HepG2 (cell line): ENCODE measurements around the gene TALDO1. TPM values are rescaled to one million over a fixed set of nuclear protein-coding genes. Genes with fewer than 3 reads are reported as not detected.

ENCODE experiments used
- ATF7-NPFF ChIP-seq: sonication (generic); formaldehyde crosslinking; IDR thresholded peaks from 2 replicates; pipeline ENCODE4 v1.8.1; 2023; ENCODE audit warnings: mild to moderate bottlenecking, low read depth, missing genetic modification reagents, moderate library complexity
- BRCA1 ChIP-seq: sonication (generic); formaldehyde crosslinking; IDR thresholded peaks from 2 replicates; pipeline ENCODE4 v1.4.0; 2020; ENCODE audit warnings: missing genetic modification reagents
- CBX1 ChIP-seq: IDR thresholded peaks from one replicate; pipeline ENCODE4 v1.6.1; 2016; ENCODE audit warnings: antibody characterized with exemption, low read depth
- CHCHD3 ChIP-seq: sonication (generic); formaldehyde crosslinking; IDR thresholded peaks from 2 replicates; pipeline ENCODE4 v1.8.0; 2022; ENCODE audit warnings: mild to moderate bottlenecking, missing genetic modification reagents, moderate library complexity
- ELK4 ChIP-seq: sonication (generic); formaldehyde crosslinking; IDR thresholded peaks from 2 replicates; pipeline ENCODE4 v1.9.0; 2021; ENCODE audit warnings: missing genetic modification reagents, borderline replicate concordance
- FOXC1 ChIP-seq: sonication (generic); formaldehyde crosslinking; IDR thresholded peaks from 2 replicates; pipeline ENCODE4 v1.8.0; 2022; ENCODE audit warnings: mild to moderate bottlenecking, missing genetic modification reagents, borderline replicate concordance
- FOXO1 ChIP-seq: sonication (generic); formaldehyde crosslinking; IDR thresholded peaks from 2 replicates; pipeline ENCODE4 v1.4.0; 2020; ENCODE audit warnings: missing genetic modification reagents
- HNRNPLL ChIP-seq: fragments of 200-400 bp; formaldehyde crosslinking; IDR thresholded peaks from 2 replicates; pipeline ENCODE4 v1.6.1; 2017; ENCODE audit warnings: mild to moderate bottlenecking, low read depth, low read length; ENCODE audit not compliant: poor library complexity, severe bottlenecking
- HOXA3 ChIP-seq: sonication (generic); formaldehyde crosslinking; IDR thresholded peaks from 2 replicates; pipeline ENCODE4 v1.5.0; 2020; ENCODE audit warnings: missing genetic modification reagents
- ISL2 ChIP-seq: sonication (generic); formaldehyde crosslinking; IDR thresholded peaks from 2 replicates; pipeline ENCODE4 v1.5.0; 2020; ENCODE audit warnings: missing genetic modification reagents
- MED13 ChIP-seq: sonication (generic); formaldehyde crosslinking; IDR thresholded peaks from 2 replicates; pipeline ENCODE4 v1.5.0; 2020; ENCODE audit warnings: missing genetic modification reagents
- MTERF4 ChIP-seq: sonication (generic); formaldehyde crosslinking; IDR thresholded peaks from 2 replicates; pipeline ENCODE4 v1.8.0; 2023; ENCODE audit warnings: mild to moderate bottlenecking, missing genetic modification reagents
- PAXIP1 ChIP-seq: sonication (generic); formaldehyde crosslinking; conservative IDR thresholded peaks from 2 replicates; pipeline ENCODE4 v1.4.0; 2020; ENCODE audit warnings: mild to moderate bottlenecking, missing genetic modification reagents, moderate library complexity
- RAD21 ChIP-seq: fragments of 450-650 bp; formaldehyde crosslinking; IDR thresholded peaks from 2 replicates; pipeline ENCODE4 v1.5.0; 2020; ENCODE audit warnings: mild to moderate bottlenecking
- SAFB2 ChIP-seq: sonication (generic); formaldehyde crosslinking; IDR thresholded peaks from 2 replicates; pipeline ENCODE4 v1.5.1; 2020; ENCODE audit warnings: missing genetic modification reagents, low read depth, mild to moderate bottlenecking, borderline replicate concordance
- TFAP4 ChIP-seq: sonication (generic); IDR thresholded peaks from 2 replicates; pipeline ENCODE4 v1.6.1; 2016; ENCODE audit warnings: low read depth, borderline replicate concordance
- ZBTB46 ChIP-seq: sonication (generic); formaldehyde crosslinking; IDR thresholded peaks from 2 replicates; pipeline ENCODE4 v1.4.0; 2020; ENCODE audit warnings: mild to moderate bottlenecking, missing genetic modification reagents, borderline replicate concordance
- ZNF235 ChIP-seq: sonication (generic); formaldehyde crosslinking; IDR thresholded peaks from 2 replicates; pipeline ENCODE4 v1.8.1; 2023; ENCODE audit warnings: mild to moderate bottlenecking, missing genetic modification reagents, borderline replicate concordance
- ZNF446 ChIP-seq: sonication (generic); formaldehyde crosslinking; IDR thresholded peaks from 2 replicates; pipeline ENCODE4 v1.5.0; 2020; ENCODE audit warnings: mild to moderate bottlenecking, missing genetic modification reagents
- ZNF703 ChIP-seq: sonication (generic); formaldehyde crosslinking; IDR thresholded peaks from 2 replicates; pipeline ENCODE4 v1.5.1; 2020; ENCODE audit warnings: missing genetic modification reagents, mild to moderate bottlenecking, moderate library complexity, borderline replicate concordance
- polyA plus RNA-seq, 8 experiments: library from polyadenylated mRNA; depleted of rRNA in 3 of 8; stranded (reverse) in 7 of 8; unstranded in 1 of 8; fragments of >200 nt; fragmentation: Illumina TruSeq in 4 of 8; extraction: Trizol in 4 of 8; gene quantifications; 2 replicates each; pipeline versions ENCODE4 v1.2.1 to v1.2.3, GENCODE V29; 2011 to 2016; ENCODE audit warnings: low read depth in 4 of 8, missing spikeins in 1 of 8, mixed read lengths in 1 of 8; ENCODE audit not compliant: insufficient read depth in 1 of 8
- total RNA-seq, 5 experiments: library from RNA; depleted of rRNA; stranded (reverse); fragments of >200 nt; fragmentation: Illumina TruSeq; extraction: Trizol; gene quantifications; 2 replicates each; pipeline ENCODE4 v1.2.3, GENCODE V29; 2016; ENCODE audit warnings: low read depth in 1 of 5

The TALDO1 gene
- total and polyA plus RNA-seq, 2 of the 13 experiments (the other 11 are each of a cell fraction or from before 2014, with no cell fraction given): 107 to 240 TPM

- TF ChIP-seq MED13 (CRISPR knock-in tag) (peak; percentile 24), ZBTB46 (CRISPR knock-in tag) (0 out of 2 replicates have a peak, but pooled peaks have one; percentile 8), MTERF4 (peak; percentile 44; the same call in 1 of the 2 replicates), CBX1 (peak; percentile 73), ATF7-NPFF (peak; percentile 80; the same call in 1 of the 2 replicates), ZNF446 (no peak; the same call in none of the 2 replicates), HOXA3 (peak; percentile 75), PAXIP1 (CRISPR knock-in tag) (peak; percentile 43; the same call in 1 of the 2 replicates), ZNF235 (CRISPR knock-in tag) (peak; percentile 70; the same call in 1 of the 2 replicates), RAD21 (CRISPR knock-in tag) (peak; percentile 12; the same call in 1 of the 2 replicates), CHCHD3 (CRISPR knock-in tag) (peak; percentile 58), TFAP4 (peak; percentile 48; the same call in 1 of the 2 replicates), ELK4 (no peak), FOXC1 (no peak; the same call in 1 of the 2 replicates), ISL2 (peak; percentile 24), BRCA1 (CRISPR knock-in tag) (no peak), FOXO1 (CRISPR knock-in tag) (no peak), HNRNPLL (peak; percentile 86), ZNF703 (CRISPR knock-in tag) (no peak), SAFB2 (peak; percentile 51; the same call in 1 of the 2 replicates)
These were observed at the start of gene TALDO1 (continued) for GRCh38 chr11:747158-748006.
